ENCODE results near the gene ACBD4.

Gene ACBD4

DNA sequence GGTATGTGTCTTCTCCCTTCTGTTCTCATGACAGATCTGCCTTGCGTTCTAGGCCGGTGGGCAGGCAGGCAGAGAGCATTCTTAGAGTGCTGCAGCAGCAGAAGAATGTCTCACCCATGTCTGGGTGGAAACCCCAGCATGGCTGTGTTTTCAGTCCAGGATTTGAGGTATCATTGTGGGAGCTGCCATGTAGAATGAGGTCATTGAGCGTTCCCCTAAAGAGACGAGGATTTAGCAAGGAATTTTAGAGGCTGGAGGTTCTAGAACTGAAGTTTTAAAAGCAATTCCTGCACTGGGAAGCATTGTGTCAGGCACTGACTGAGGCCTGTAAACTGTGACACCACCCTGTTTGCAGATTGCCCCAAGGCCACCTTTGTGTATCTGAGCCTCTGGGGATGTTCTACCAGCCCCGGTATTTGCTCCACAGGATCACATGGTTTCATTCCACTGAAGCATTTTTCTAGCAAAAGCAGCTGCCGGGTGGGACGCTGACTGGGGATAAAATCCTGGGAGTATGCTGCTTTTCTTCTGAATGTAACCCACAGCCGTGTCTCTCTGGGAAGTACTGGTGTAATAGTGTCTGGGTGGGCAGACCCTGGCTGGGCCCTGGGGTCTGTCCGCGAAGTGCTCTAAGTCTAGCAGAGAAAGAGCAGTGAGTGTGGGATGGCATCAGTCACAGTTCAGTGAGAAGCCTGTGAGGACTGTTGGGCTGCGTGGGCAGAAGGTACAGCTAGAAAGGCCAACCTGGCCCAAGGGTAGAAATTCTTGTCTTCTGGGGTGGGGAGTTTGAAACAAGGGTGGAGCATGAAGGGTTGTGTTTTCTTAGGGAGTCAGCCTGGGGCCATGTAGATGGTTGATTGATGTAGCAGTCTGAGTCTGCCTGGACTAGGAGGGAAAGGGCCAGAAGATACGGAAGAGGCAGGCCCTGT is 33.3 kb upstream of the ACBD4 start:
- TF ChIP-seq POLR2AphosphoS5 (IDR thresholded peaks at IDR 0.05; ENCODE audit: borderline replicate concordance, low read depth, low read length) (no peak), FOXP2 (optimal IDR thresholded peaks at IDR 0.05; ENCODE audit: control extremely low read depth, extremely low read length, insufficient read depth) (no peak), EZH2 (IDR thresholded peaks at IDR 0.05) (no peak)
- peak overlapping the region; percentile 11 for H3K9ac ChIP-seq (ENCODE audit: insufficient read length)
- H3K27ac ChIP-seq: peak overlapping the region; percentile 74

DNA sequence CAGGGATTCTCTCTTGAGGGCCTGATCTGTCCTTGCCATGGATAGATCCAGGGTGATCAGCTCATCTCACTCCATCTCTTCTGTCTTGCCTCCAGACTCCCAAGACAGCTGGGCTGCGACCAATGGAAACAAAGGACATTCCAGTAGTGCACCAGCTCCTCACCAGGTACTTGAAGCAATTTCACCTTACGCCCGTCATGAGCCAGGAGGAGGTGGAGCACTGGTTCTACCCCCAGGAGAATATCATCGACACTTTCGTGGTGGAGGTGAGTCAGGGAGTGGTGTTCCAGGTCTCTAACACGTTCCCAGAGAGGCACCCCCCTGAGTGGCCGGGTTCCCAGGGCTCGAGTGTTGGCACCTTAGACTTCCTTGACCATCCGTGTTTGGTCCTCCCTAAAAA is 32.6 kb upstream of the ACBD4 start:
- Histone ChIP-seq H3K9ac (ENCODE audit: insufficient read length) (no peak overlapping the region), H3K27ac (no peak overlapping the region), H3K9me3 (ENCODE audit: low read depth, low read length) (no peaks in the 10 kb centered on the region), H3K4me3 (no peak overlapping the region), H3K36me3 (ENCODE audit: insufficient read depth, low read length) (peaks cover 86% of the 10 kb centered on the region)
- no peak for DNase-seq (ENCODE audit: low read depth, low spot score)
- TF ChIP-seq POLR2AphosphoS5 (IDR thresholded peaks at IDR 0.05; ENCODE audit: borderline replicate concordance, low read depth, low read length) (no peak), EZH2 (IDR thresholded peaks at IDR 0.05) (no peak)

More for the DNA sequence above, 33.3 kb upstream of the ACBD4 start:
- Histone ChIP-seq H3K9me3 (ENCODE audit: low read depth, low read length) (no peaks in the 10 kb centered on the region), H3K36me3 (ENCODE audit: insufficient read depth, low read length) (peaks cover 86% of the 10 kb centered on the region), H3K4me3 (no peak overlapping the region)
- DNase-seq (ENCODE audit: low read depth, low spot score): no peak

DNA sequence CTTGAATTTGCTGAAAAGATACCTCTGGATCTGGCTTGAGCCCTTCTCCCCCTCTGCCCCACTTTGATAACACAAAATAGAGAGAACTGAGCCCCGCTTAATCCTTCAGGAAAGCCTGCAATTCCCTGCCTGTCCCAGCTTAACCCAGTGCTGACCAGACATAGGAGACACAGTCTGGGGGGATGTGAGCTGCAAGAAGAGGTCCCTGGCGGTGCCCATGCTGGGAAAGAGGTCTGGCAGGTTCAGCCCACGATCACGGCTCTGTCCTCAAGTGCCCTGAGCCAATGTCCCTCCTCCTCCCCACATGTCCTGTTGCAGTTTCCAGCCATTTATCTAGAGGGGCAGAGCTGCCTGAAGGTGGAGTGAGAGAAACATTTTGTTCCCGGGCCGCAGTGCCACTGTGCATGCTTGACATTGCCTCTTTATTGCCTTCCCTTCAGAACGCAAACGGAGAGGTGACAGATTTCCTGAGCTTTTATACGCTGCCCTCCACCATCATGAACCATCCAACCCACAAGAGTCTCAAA is 32.2 kb upstream of the ACBD4 start:
- Histone ChIP-seq H3K36me3 (ENCODE audit: insufficient read depth, low read length) (peaks cover 86% of the 10 kb centered on the region), H3K9ac (ENCODE audit: insufficient read length) (no peak overlapping the region), H3K27ac (no peak overlapping the region), H3K4me3 (no peak overlapping the region), H3K9me3 (ENCODE audit: low read depth, low read length) (no peaks in the 10 kb centered on the region)
- no peak for DNase-seq (ENCODE audit: low read depth, low spot score)
- TF ChIP-seq FOXP2 (optimal IDR thresholded peaks at IDR 0.05; ENCODE audit: control extremely low read depth, extremely low read length, insufficient read depth) (no peak), POLR2AphosphoS5 (IDR thresholded peaks at IDR 0.05; ENCODE audit: borderline replicate concordance, low read depth, low read length) (no peak), EZH2 (IDR thresholded peaks at IDR 0.05) (no peak)

DNA sequence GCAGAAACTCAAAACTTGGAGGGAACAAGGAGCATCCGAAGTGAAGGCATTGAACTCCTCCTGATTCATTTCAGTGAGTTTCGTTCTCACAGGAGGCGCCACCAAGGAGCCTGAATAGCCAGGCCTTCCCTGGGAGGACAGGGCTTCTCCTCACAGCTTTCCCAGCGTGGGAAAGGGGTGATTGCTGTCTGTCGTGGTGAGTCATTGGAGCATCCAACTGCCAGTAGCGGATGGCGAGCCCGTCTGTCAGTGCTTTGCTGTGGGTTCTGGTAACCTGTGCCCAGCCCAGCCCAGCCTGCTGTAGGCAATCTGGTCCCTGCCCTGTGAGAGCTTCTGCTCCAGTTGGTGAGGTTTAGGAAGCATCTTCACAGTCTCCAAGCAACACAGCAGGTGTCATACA is 31.5 kb upstream of the ACBD4 start:
- no peak overlapping the region for H3K27ac ChIP-seq
- TF ChIP-seq EZH2 (IDR thresholded peaks at IDR 0.05): no peak
- TF ChIP-seq POLR2AphosphoS5 (IDR thresholded peaks at IDR 0.05; ENCODE audit: borderline replicate concordance, low read depth, low read length): no peak
- TF ChIP-seq FOXP2 (optimal IDR thresholded peaks at IDR 0.05; ENCODE audit: control extremely low read depth, extremely low read length, insufficient read depth): no peak
- no peak overlapping the region for H3K9ac ChIP-seq (ENCODE audit: insufficient read length)
- H3K9me3 ChIP-seq (ENCODE audit: low read depth, low read length): no peaks in the 10 kb centered on the region
- DNase-seq (ENCODE audit: low read depth, low spot score): no peak
- peaks cover 81% of the 10 kb centered on the region for H3K36me3 ChIP-seq (ENCODE audit: insufficient read depth, low read length)
- no peak overlapping the region for H3K4me3 ChIP-seq

DNA sequence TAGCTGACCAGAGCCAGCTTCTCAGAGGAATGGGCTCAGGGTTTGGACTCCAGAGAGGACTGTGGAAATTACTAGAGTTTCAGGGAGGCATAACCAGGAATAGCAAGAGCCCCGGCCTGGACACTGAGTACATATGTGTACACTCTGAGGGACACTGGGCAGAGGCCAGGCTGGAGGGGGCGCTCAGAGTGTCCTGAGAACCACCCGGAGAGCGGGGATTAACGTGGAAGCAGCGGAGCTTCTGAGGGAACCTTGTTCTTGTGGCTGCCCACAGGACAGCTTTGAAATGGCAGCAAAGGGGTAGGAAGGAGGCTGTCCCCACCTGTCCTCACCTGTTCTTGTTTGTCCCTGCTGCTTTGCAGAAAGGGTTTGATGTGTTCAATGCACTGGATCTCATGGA is 31.0 kb upstream of the ACBD4 start:
- no peaks in the 10 kb centered on the region for H3K9me3 ChIP-seq (ENCODE audit: low read depth, low read length)
- no peak for DNase-seq (ENCODE audit: low read depth, low spot score)
- H3K36me3 ChIP-seq (ENCODE audit: insufficient read depth, low read length): peaks cover 76% of the 10 kb centered on the region
- H3K4me3 ChIP-seq: no peak overlapping the region
- no peak overlapping the region for H3K27ac ChIP-seq
- TF ChIP-seq EZH2 (IDR thresholded peaks at IDR 0.05) (no peak), FOXP2 (optimal IDR thresholded peaks at IDR 0.05; ENCODE audit: control extremely low read depth, extremely low read length, insufficient read depth) (no peak), POLR2AphosphoS5 (IDR thresholded peaks at IDR 0.05; ENCODE audit: borderline replicate concordance, low read depth, low read length) (no peak)
- no peak overlapping the region for H3K9ac ChIP-seq (ENCODE audit: insufficient read length)

DNA sequence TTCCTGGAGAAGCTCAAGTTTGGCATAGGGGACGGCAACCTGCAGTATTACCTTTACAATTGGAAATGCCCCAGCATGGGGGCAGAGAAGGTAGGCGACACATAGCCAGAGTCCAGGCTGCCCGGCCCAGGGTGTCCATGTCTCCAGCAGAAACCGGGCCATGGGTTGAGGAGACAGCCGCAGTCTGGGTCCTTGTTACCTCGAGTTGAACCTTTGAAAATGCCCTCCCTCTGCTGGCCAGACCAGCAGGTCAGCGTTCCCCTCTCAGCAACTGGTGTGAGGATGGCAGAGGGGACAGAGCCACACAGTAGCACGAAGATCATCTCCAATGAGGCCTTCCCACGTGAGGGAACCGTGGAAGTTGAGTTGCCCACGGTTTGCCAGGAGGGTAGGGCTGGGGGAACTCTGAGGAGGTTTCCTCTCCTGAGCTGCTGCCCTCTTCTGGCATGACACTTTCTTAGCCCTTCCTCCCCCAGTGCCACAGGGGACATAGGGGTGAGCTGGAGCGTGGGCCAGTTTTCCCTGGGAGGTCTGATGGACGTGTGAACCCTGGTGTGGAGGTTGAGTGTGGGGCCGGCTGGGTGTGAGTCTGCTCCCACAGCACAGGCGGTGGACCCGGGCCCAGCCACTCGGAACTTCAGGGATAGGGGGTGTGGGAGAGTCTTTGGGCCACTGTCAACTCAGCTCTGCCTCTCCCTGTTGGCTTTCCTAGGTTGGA is 30.4 kb upstream of the ACBD4 start:
- TF ChIP-seq POLR2AphosphoS5 (IDR thresholded peaks at IDR 0.05; ENCODE audit: borderline replicate concordance, low read depth, low read length) (no peak; the same call in 1 of the 2 replicates), FOXP2 (optimal IDR thresholded peaks at IDR 0.05; ENCODE audit: control extremely low read depth, extremely low read length, insufficient read depth) (no peak), EZH2 (IDR thresholded peaks at IDR 0.05) (no peak)
- Histone ChIP-seq H3K9me3 (ENCODE audit: low read depth, low read length) (no peaks in the 10 kb centered on the region), H3K27ac (no peak overlapping the region), H3K36me3 (ENCODE audit: insufficient read depth, low read length) (peaks cover 70% of the 10 kb centered on the region), H3K9ac (ENCODE audit: insufficient read length) (no peak overlapping the region), H3K4me3 (no peak overlapping the region)
- DNase-seq (ENCODE audit: low read depth, low spot score): no peak

DNA sequence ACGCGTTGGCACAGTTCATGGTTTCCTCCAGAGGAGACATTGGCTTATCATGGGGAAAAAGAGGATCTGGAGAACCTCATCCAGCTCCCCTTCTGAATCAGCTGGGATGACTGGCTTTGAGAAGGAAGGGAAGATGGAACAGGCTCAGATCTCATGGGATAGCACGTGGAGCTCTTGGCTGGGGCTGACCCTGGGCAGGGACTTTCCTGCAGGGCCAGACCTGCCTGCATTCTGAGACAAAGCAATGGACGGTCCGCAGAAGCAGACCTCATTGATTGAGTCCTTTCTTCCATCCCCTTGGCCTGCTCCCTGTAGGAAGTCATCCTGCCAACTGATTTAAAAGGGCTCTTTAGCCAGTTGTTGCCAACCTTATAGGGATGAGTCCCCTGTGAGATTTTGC is 29.4 kb upstream of the ACBD4 start:
- H3K4me3 ChIP-seq: no peak overlapping the region
- H3K27ac ChIP-seq: no peak overlapping the region
- no peak for TF ChIP-seq EZH2 (IDR thresholded peaks at IDR 0.05)
- TF ChIP-seq FOXP2 (optimal IDR thresholded peaks at IDR 0.05; ENCODE audit: control extremely low read depth, extremely low read length, insufficient read depth): no peak
- no peak for TF ChIP-seq POLR2AphosphoS5 (IDR thresholded peaks at IDR 0.05; ENCODE audit: borderline replicate concordance, low read depth, low read length)
- no peaks in the 10 kb centered on the region for H3K9me3 ChIP-seq (ENCODE audit: low read depth, low read length)
- no peak overlapping the region for H3K9ac ChIP-seq (ENCODE audit: insufficient read length)
- peaks cover 70% of the 10 kb centered on the region for H3K36me3 ChIP-seq (ENCODE audit: insufficient read depth, low read length)
- no peak for DNase-seq (ENCODE audit: low read depth, low spot score)

DNA sequence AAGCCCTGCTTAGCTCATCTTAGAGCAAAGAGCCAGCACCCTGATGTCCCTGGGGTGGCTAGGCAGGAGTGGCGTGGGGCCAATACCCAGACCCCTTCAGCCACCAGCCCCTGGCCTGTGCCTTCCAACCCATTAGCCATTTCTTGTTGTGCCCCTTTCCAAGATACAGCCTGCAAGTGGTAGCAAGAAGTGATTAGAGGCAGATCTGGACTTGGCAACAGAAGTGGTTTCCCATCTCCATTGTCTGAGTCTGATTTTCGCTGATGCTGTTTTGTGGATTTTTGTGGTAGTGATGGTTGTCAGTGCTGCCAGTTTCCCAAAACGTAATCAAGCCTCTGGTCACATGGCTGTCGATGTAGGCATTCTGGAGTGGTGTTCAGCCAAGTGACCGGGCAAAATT is 28.9 kb upstream of the ACBD4 start:
- Histone ChIP-seq H3K4me3 (no peak overlapping the region), H3K9me3 (ENCODE audit: low read depth, low read length) (no peaks in the 10 kb centered on the region), H3K9ac (ENCODE audit: insufficient read length) (no peak overlapping the region), H3K27ac (no peak overlapping the region), H3K36me3 (ENCODE audit: insufficient read depth, low read length) (peaks cover 68% of the 10 kb centered on the region)
- DNase-seq (ENCODE audit: low read depth, low spot score): no peak
- no peak for TF ChIP-seq POLR2AphosphoS5 (IDR thresholded peaks at IDR 0.05; ENCODE audit: borderline replicate concordance, low read depth, low read length)
- no peak for TF ChIP-seq EZH2 (IDR thresholded peaks at IDR 0.05)
- TF ChIP-seq FOXP2 (optimal IDR thresholded peaks at IDR 0.05; ENCODE audit: control extremely low read depth, extremely low read length, insufficient read depth): no peak
